ENCODE data around the gene ZNF827.
A peak's percentile ranks its signal among the peaks of the same experiment; 100 is the strongest.

The ZNF827 gene

DNA sequence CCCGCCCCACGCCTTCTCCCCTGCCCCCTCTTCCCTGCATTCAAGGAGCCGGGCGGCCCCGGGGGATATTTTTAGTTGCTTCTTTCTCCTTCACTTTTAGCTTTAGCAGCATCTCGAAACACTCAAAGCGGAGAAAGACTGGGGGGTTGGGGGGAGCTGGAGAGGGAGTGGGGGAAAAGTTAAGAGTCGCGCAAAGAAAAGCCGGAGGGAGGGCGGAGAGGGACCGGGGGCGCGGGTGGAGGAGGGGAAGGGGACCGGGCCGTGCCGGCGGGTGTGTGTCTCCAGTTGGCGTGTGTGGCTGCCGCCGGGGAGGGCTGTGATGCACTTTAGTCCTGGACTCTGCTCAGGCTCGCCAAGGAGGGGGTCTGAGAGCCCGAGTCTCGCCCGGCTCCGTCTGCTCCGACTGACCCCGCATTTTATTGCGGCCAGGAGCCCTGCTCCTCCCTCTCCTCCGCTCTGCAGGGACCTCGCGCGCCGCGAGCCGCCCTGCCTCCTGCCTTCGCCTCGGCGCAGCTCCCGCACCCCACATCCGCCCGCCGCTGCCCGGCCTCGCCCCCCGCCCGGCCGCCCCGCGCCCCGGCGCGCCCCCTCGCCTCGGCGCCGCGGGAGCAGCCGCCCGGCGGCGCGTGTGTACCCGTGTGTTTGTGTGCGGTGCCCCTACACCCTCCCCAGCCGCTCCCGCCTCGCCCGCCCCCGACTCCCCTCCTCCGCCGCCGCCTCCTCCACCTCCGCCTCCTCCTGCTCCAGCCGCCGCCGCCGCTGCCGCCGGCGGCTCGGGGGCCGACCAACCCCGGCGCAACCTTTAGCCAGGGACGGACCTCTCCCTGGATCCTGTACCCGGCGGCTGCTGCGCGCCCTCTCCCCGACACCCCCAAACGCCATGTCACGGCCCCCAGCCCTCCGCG is 1.4 kb downstream of the ZNF827 start:
- no peaks in the 10 kb centered on the region for H3K9me3 ChIP-seq
- no peaks in the 10 kb centered on the region for H3K36me3 ChIP-seq
- DNase-seq = peak; percentile 57 to 83
- H3K4me3 ChIP-seq = peak overlapping the region; percentile 82 to 95
- peak overlapping the region; percentile 92 to 99 for H3K27ac ChIP-seq
- intact Hi-C loops (cut with DNase I; ENCODE audit: low total_unique reads) = loop anchor here (5.0 to 10.0 kb wide), 4 partner anchors 52 to 762 kb away; partner anchors contain the start of gene MMAA
- no peaks in the 10 kb centered on the region for H3K27me3 ChIP-seq
- TF ChIP-seq, protein P1, sequence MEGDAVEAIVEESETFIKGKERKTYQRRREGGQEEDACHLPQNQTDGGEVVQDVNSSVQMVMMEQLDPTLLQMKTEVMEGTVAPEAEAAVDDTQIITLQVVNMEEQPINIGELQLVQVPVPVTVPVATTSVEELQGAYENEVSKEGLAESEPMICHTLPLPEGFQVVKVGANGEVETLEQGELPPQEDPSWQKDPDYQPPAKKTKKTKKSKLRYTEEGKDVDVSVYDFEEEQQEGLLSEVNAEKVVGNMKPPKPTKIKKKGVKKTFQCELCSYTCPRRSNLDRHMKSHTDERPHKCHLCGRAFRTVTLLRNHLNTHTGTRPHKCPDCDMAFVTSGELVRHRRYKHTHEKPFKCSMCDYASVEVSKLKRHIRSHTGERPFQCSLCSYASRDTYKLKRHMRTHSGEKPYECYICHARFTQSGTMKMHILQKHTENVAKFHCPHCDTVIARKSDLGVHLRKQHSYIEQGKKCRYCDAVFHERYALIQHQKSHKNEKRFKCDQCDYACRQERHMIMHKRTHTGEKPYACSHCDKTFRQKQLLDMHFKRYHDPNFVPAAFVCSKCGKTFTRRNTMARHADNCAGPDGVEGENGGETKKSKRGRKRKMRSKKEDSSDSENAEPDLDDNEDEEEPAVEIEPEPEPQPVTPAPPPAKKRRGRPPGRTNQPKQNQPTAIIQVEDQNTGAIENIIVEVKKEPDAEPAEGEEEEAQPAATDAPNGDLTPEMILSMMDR (IDR thresholded peaks at IDR 0.05) = no peak
- H3K4me1 ChIP-seq = peaks cover 0 to 39% (median 20%) of the 10 kb centered on the region in 4 donors

DNA sequence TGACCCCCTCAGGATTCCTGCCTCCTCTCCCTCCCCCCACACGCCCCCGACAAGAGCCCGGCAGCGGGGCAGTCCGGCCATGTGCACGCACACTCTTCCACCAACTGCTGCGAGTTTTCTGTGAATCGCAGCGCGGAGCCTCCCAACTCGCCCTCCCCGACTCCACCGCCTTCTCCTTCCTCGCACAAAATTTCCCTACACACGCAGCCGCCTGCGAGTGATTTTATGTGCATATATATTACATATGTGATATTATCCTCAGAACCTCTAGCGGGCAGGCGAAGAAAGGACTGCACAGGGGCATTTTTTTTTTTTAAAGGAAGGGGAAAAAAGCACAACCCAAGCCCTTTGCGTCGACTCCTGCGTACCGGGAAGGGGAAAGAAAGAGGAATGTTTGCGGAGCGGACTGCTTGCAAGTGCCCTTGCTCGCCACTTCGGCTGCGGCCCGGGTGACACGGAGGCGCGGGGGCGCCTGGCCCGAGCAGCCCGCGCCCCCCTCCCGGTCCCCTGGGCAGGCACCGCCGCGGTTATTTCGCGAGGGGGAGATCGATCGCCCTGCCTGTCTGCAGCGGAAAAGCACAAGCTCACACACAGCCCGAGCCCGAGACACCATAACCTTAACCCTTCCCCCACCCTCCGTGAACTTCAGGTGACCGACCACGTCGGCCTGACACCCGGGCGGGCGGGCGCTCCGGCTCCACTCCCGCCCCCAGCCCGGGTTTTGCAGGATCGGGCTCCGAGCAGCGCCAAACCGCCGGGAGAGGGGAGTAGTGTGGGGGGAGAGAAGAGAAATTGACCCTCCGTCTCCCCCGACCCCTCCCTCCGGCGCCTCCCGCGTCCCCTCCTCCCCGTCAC is 2.3 kb downstream of the ZNF827 start:
- H3K9me3 ChIP-seq = no peaks in the 10 kb centered on the region
- peak overlapping the region; percentile 92 to 99 for H3K27ac ChIP-seq
- peak overlapping the region; percentile 82 to 95 for H3K4me3 ChIP-seq
- H3K4me1 ChIP-seq = peaks cover 0 to 44% (median 22%) of the 10 kb centered on the region in 4 donors
- no peaks in the 10 kb centered on the region for H3K27me3 ChIP-seq
- H3K36me3 ChIP-seq = no peaks in the 10 kb centered on the region
- peak; percentile 51 to 85 for DNase-seq
- intact Hi-C loops (cut with DNase I; ENCODE audit: low total_unique reads) = loop anchor here (5.0 to 10.0 kb wide), 4 partner anchors 52 to 762 kb away; partner anchors contain the start of gene MMAA
- TF ChIP-seq, protein P1 (IDR thresholded peaks at IDR 0.05) = peak; percentile 13 to 18

DNA sequence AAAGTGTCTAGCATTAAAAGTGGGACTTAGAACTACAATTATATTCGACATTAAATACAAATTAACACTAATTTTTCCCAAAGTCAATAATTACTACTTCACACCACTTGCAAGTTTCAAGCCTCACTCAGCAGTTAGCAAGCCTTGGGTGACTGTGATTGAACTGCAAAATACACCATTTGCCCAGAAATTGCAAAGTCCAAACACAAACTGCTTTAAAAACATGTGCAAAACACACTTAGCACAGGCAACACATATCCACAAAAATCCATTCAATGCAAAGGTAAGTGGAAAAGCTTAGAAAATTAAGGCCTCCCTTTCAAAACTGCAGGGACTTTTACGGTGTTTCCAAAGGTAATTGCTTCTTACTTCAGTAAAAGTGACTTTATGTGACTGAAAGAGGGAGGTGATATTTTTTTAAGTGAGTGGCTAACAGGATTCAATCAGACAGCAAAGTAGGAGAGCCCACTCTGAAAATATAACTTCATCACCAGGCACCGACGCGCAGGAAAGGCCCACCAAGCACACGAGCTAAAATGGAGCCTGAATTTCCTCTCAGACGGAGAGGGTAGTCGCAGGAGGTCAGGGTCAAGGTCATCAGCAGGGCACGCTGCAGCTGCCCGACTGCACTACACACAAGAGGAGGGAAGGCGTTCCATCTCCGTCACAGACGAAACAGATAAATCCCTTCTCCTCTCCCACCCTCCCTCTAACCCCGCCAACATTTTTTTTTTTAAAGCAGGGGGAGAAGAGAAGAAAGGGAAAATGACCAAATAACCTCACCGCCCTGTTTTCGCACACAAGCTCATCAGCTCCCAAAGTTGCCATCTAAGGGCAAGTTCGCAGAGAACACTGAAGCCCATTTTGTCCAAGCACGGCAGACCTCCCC is 3.1 kb downstream of the ZNF827 start:
- no peak for DNase-seq
- Histone ChIP-seq H3K27ac (peak overlapping the region; percentile 92 to 99), H3K36me3 (no peaks in the 10 kb centered on the region), H3K9me3 (no peaks in the 10 kb centered on the region), H3K27me3 (no peaks in the 10 kb centered on the region), H3K4me1 (peaks cover 0 to 53% (median 28%) of the 10 kb centered on the region in 4 donors), H3K4me3 (peak overlapping the region; percentile 82 to 95)
- intact Hi-C loops (cut with DNase I; ENCODE audit: low total_unique reads) = loop anchor here (5.0 to 10.0 kb wide), 4 partner anchors 51 to 761 kb away; partner anchors contain the start of gene MMAA
- TF ChIP-seq, protein P1 (IDR thresholded peaks at IDR 0.05) = no peak

GRCh38 chr4:145934434-145935047 is 4.1 kb downstream of the ZNF827 start:
- H3K27ac ChIP-seq = peak overlapping the region; percentile 92 to 99
- TF ChIP-seq, protein P1 (IDR thresholded peaks at IDR 0.05) = no peak
- no peak overlapping the region for H3K4me3 ChIP-seq
- intact Hi-C loops (cut with DNase I; ENCODE audit: low total_unique reads) = loop anchor here (5.0 to 10.0 kb wide), 4 partner anchors 50 to 760 kb away; partner anchors contain the start of gene MMAA
- H3K4me1 ChIP-seq = peaks cover 0 to 61% (median 31%) of the 10 kb centered on the region in 4 donors
- H3K36me3 ChIP-seq = no peaks in the 10 kb centered on the region
- H3K27me3 ChIP-seq = no peaks in the 10 kb centered on the region
- H3K9me3 ChIP-seq = no peaks in the 10 kb centered on the region
- DNase-seq = no peak
